HepG2 (cell line): ENCODE data around the gene WNT5B.

Experiments
- AGO1 ChIP-seq: fragments of 200-400 bp; formaldehyde crosslinking; IDR thresholded peaks from 2 replicates; pipeline ENCODE4 v1.6.1; 2017; ENCODE audit warnings: mild to moderate bottlenecking, low read depth, low read length, moderate library complexity; ENCODE audit not compliant: poor library complexity, severe bottlenecking
- DMAP1 ChIP-seq: IDR thresholded peaks from 2 replicates; pipeline ENCODE4 v1.6.1; 2016
- HCFC1 ChIP-seq: fragments of 150-350 bp; IDR thresholded peaks from 2 replicates; pipeline ENCODE4 v1.6.1; 2014; ENCODE audit warnings: low read depth, low read length
- JARID2 ChIP-seq: sonication (generic); formaldehyde crosslinking; IDR thresholded peaks from 2 replicates; pipeline ENCODE4 v1.8.1; 2023; ENCODE audit warnings: missing genetic modification reagents, inconsistent platforms; ENCODE audit not compliant: insufficient replicate concordance
- MYC ChIP-seq: sonication (generic); formaldehyde crosslinking; IDR thresholded peaks from 2 replicates; pipeline ENCODE4 v1.9.0; 2021; ENCODE audit warnings: missing genetic modification reagents, borderline replicate concordance
- NAIF1 ChIP-seq: sonication (generic); formaldehyde crosslinking; IDR thresholded peaks from 2 replicates; pipeline ENCODE4 v1.5.0; 2020; ENCODE audit warnings: mild to moderate bottlenecking, missing genetic modification reagents, borderline replicate concordance
- PCBP2 ChIP-seq: fragments of 200-400 bp; formaldehyde crosslinking; optimal IDR thresholded peaks from 2 replicates; pipeline ENCODE3; 2018; ENCODE audit warnings: low read length, low read depth; ENCODE audit not compliant: poor library complexity, severe bottlenecking
- ZBED4 ChIP-seq: sonication (generic); formaldehyde crosslinking; IDR thresholded peaks from 2 replicates; pipeline ENCODE4 v1.4.0; 2020; ENCODE audit warnings: missing genetic modification reagents, borderline replicate concordance
- ZNF280B ChIP-seq: sonication (generic); formaldehyde crosslinking; IDR thresholded peaks from 2 replicates; pipeline ENCODE4 v1.5.0; 2020; ENCODE audit warnings: missing genetic modification reagents, mild to moderate bottlenecking, borderline replicate concordance
- ZNF484 ChIP-seq: sonication (generic); formaldehyde crosslinking; IDR thresholded peaks from 2 replicates; pipeline ENCODE4 v1.5.1; 2020; ENCODE audit warnings: mild to moderate bottlenecking, low read depth, missing genetic modification reagents, borderline replicate concordance
- ZNF740 ChIP-seq: sonication (generic); formaldehyde crosslinking; IDR thresholded peaks from 2 replicates; pipeline ENCODE4 v1.4.0; 2020; ENCODE audit warnings: missing genetic modification reagents
- ZNF83 ChIP-seq: sonication (generic); formaldehyde crosslinking; IDR thresholded peaks from 2 replicates; pipeline ENCODE4 v1.4.0; 2020; ENCODE audit warnings: missing genetic modification reagents, mild to moderate bottlenecking, borderline replicate concordance
- ZSCAN29 ChIP-seq: sonication (generic); formaldehyde crosslinking; conservative IDR thresholded peaks from 2 replicates; pipeline ENCODE4 v1.4.0; 2020; ENCODE audit warnings: mild to moderate bottlenecking, missing genetic modification reagents

GRCh38 chr12:1676043-1676442 is 47.0 kb downstream of the WNT5B start:
- no peak for TF ChIP-seq HCFC1
- no peak for TF ChIP-seq ZNF280B (CRISPR knock-in tag)
- TF ChIP-seq JARID2 (CRISPR knock-in tag) = no peak
- no peak for TF ChIP-seq ZSCAN29 (CRISPR knock-in tag)
- no peak for TF ChIP-seq DMAP1 (CRISPR knock-in tag)
- no peak for TF ChIP-seq AGO1
- TF ChIP-seq ZNF740 (CRISPR knock-in tag) = no peak
- no peak for TF ChIP-seq ZNF83 (CRISPR knock-in tag)
- no peak for TF ChIP-seq MYC (CRISPR knock-in tag)
- TF ChIP-seq PCBP2 = no peak
- TF ChIP-seq NAIF1 (CRISPR knock-in tag) = no peak
- no peak for TF ChIP-seq ZNF484
- no peak for TF ChIP-seq ZBED4 (CRISPR knock-in tag)
